Memory B cell (primary cell): ENCODE data around the gene IREB2.

ENCODE experiments used
- ATAC-seq: fragments of 150-1000 bp; cut with Tn5 transposase; 2 replicates; pipeline ENCODE4 v1.10.0; 2021; ENCODE audit warnings: low read depth, mild to moderate bottlenecking, moderate library complexity
- DNase-seq, 2 donors: peaks; one replicate each; pipeline ENCODE4 v3.0.0; 2022; ENCODE audit warnings: low spot score in 2 of 2
- H3K27ac Mint-ChIP-seq: one replicate; pipeline ENCODE4 v1.8.0; 2022; ENCODE audit warnings: mild to moderate bottlenecking, moderate library complexity, mixed read lengths
- H3K27me3 Mint-ChIP-seq: one replicate; pipeline ENCODE4 v1.8.0; 2022; ENCODE audit warnings: mixed read lengths
- H3K36me3 Mint-ChIP-seq: one replicate; pipeline ENCODE4 v1.8.0; 2022; ENCODE audit warnings: mild to moderate bottlenecking, mixed read lengths
- H3K4me1 Mint-ChIP-seq: one replicate; pipeline ENCODE4 v1.8.0; 2022; ENCODE audit warnings: mixed read lengths
- H3K4me3 Mint-ChIP-seq: one replicate; pipeline ENCODE4 v1.8.0; 2022; ENCODE audit warnings: mild to moderate bottlenecking, moderate library complexity, mixed read lengths
- H3K9me3 Mint-ChIP-seq: one replicate; pipeline ENCODE4 v1.8.0; 2022; ENCODE audit warnings: mixed read lengths

IREB2 gene

GRCh38 chr15:78540871-78541743 lies 103.1 kb downstream of the IREB2 start:
- no peak for DNase-seq
- peaks cover 15% of the 10 kb centered on the region for H3K4me1 Mint-ChIP-seq
- H3K27ac Mint-ChIP-seq = peak overlapping the region; percentile 86
- no peaks in the 10 kb centered on the region for H3K27me3 Mint-ChIP-seq
- peaks cover 4% of the 10 kb centered on the region for H3K36me3 Mint-ChIP-seq
- no peak for ATAC-seq
- peaks cover 1% of the 10 kb centered on the region for H3K9me3 Mint-ChIP-seq
- H3K4me3 Mint-ChIP-seq = peak overlapping the region; percentile 88

- ATAC-seq (no peak), DNase-seq (no peak)
- peak overlapping the region; percentile 88 for H3K4me3 Mint-ChIP-seq
- peak overlapping the region; percentile 86 for H3K27ac Mint-ChIP-seq
- H3K27me3 Mint-ChIP-seq = no peaks in the 10 kb centered on the region
- H3K4me1 Mint-ChIP-seq = peaks cover 15% of the 10 kb centered on the region
- peaks cover 1% of the 10 kb centered on the region for H3K9me3 Mint-ChIP-seq
- peaks cover 4% of the 10 kb centered on the region for H3K36me3 Mint-ChIP-seq
Observed at GRCh38 chr15:78541744-78542034, 103.7 kb downstream of the IREB2 start.

- no peak overlapping the region for H3K4me3 Mint-ChIP-seq
Observed at GRCh38 chr15:78542647-78543046, 104.6 kb downstream of the IREB2 start.

GRCh38 chr15:78550194-78550593 lies 112.2 kb downstream of the IREB2 start:
- no peaks in the 10 kb centered on the region for H3K9me3 Mint-ChIP-seq
- no peak overlapping the region for H3K27ac Mint-ChIP-seq
- H3K27me3 Mint-ChIP-seq = no peaks in the 10 kb centered on the region
- no peak for DNase-seq
- no peaks in the 10 kb centered on the region for H3K4me1 Mint-ChIP-seq
- H3K4me3 Mint-ChIP-seq = no peak overlapping the region
- no peak for ATAC-seq
- peaks cover 16% of the 10 kb centered on the region for H3K36me3 Mint-ChIP-seq

More at GRCh38 chr15:78542647-78543046, 104.6 kb downstream of the IREB2 start:
- peaks cover 15% of the 10 kb centered on the region for H3K4me1 Mint-ChIP-seq
- no peak for ATAC-seq
- H3K27ac Mint-ChIP-seq = peak overlapping the region; percentile 28
- DNase-seq = no peak
- no peaks in the 10 kb centered on the region for H3K27me3 Mint-ChIP-seq
- H3K36me3 Mint-ChIP-seq = peaks cover 4% of the 10 kb centered on the region
- H3K9me3 Mint-ChIP-seq = peaks cover 1% of the 10 kb centered on the region

- Mint-ChIP-seq H3K9me3 (no peaks in the 10 kb centered on the region), H3K27ac (no peak overlapping the region), H3K4me1 (no peaks in the 10 kb centered on the region), H3K36me3 (peaks cover 16% of the 10 kb centered on the region), H3K27me3 (no peaks in the 10 kb centered on the region), H3K4me3 (no peak overlapping the region)
- DNase-seq = no peak
- no peak for ATAC-seq
Observed at GRCh38 chr15:78550815-78551214, 112.8 kb downstream of the IREB2 start.
